SK-N-DZ (cell line): ENCODE results near the gene COMMD4.
"Not testable (repeated sequence)": the region's sequence is repeated elsewhere in the genome, so short reads cannot be mapped to it uniquely, and the experiment has no call there.

Experiments
- DNase-seq: peaks from one replicate; pipeline ENCODE4 v3.0.0-alpha.2; 2015; ENCODE audit warnings: low spot score
- small RNA-seq, 2 experiments: library from RNA; depleted of rRNA; stranded (forward); fragments of <200 nt; gene quantifications; one replicate each; pipeline ENCODE3, GENCODE V24; 2014

Gene COMMD4

DNA sequence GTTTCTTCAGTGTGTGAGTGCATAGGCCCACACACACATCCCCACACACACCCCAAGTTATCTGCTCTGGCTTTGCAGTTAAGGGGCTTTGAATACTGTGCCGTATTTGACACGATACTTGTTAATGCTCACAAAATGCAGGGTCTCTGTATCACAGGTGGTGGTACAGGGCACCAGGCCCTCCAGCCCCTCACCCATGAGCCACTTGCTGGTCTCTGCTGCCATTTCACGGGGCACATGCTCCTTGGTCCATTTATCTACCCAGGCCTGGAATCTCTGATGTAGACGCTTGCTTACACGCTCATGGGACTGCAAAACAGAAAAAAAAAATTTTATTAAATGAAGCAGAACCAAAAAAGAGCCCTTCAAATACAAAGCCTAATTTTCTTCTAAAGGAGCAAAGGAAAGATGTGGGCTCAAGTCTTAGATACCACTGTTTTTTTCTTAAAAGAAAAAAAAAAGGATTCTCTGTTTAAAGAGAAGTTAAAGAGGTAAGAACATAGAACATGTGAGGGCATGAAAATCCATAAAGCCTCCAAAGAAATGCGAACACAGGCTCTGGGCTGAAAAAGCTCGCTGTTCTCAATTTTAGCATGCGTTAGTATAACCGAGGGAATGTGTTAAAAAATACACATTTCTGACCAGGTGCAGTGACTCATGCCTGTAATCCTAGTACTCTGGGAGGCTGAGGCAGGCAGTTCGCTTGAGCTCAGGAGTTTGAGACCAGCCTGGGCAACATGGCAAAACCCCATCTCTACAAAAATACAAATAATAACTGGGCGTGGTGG lies 36.2 kb downstream of the COMMD4 start:
- DNase-seq: no peak

DNA sequence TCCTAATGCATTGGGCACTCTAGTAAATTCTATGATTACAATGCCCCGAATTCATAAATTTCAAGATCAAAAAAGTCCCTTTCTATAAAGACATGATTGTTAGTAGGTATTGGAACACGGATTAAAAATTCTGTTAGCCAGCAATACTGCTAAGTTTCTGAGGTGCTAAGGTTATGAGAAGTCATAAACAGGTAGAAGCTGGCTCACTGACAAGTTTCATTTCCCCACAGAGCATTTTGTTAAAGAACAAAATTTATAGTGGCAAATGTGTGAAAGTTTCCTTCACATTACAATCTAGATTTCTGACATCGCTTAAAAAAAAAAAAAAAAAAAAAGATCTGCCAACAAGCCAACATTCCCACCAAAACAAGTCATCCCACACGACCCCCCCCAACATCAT lies 44.9 kb downstream of the COMMD4 start:
- DNase-seq: no peak

DNA sequence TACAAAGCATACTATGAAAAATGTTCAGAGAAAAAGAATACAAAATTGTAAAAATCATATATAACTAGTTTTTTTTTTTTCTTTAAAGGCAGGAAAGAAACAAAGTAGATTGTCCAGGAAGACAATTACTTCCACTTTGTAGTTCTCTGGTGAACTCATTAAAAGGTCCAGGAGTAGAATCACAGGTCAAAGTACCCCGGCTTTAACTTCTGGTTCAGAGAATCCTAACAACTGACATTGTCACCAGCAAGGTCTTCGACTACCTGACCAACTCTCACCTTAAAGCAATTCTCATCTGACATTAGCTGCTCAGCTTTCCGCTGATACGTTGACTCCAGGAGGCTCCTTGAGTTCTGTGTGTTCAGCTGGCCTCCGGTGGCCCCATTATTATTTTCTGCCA lies 48.1 kb downstream of the COMMD4 start:
- not testable (repeated sequence) for DNase-seq

Small RNA genes lying within 50 kb of the gene (small RNA-seq; reads per million reads assigned to genes)
- 0 reads per million in 2 experiments for gene RN7SL327P
